Heart right ventricle (tissue), 16 donors: ENCODE results near the gene ADSS1. TPM values are rescaled to one million over a fixed set of nuclear protein-coding genes. Genes with fewer than 3 reads are reported as not detected.

Experiments used
- ATAC-seq, 8 donors: fragments of 200-7000 bp; cut with Tn5 transposase; one replicate each; pipeline ENCODE4 v1.9.1; 2020; ENCODE audit warnings: mild to moderate bottlenecking in 8 of 8, moderate library complexity in 8 of 8, moderate number of reproducible peaks in 1 of 8
- DNase-seq, 2 donors: peaks; one replicate each; pipeline ENCODE4 v3.0.0-alpha.2; 2020
- H3K27ac ChIP-seq, 10 donors: fragments of 200-600 bp; sonication (generic) in 2 of 10; one replicate each; pipeline versions ENCODE4 v1.5.0 to v1.8.0; 2020 to 2022; ENCODE audit warnings: mild to moderate bottlenecking in 3 of 10
- H3K27me3 ChIP-seq, 7 donors: fragments of 200-600 bp; one replicate each; pipeline ENCODE4 v1.8.0; 2021 to 2022; ENCODE audit warnings: mild to moderate bottlenecking in 2 of 7
- H3K36me3 ChIP-seq, 9 donors: fragments of 200-600 bp; sonication (generic) in 1 of 9; one replicate each; pipeline versions ENCODE4 v1.5.0 to v1.8.0; 2020 to 2022; ENCODE audit warnings: mild to moderate bottlenecking in 2 of 9
- H3K4me1 ChIP-seq, 9 donors: fragments of 200-600 bp; sonication (generic) in 1 of 9; one replicate each; pipeline versions ENCODE4 v1.5.0 to v1.8.0; 2020 to 2022; ENCODE audit warnings: mild to moderate bottlenecking in 4 of 9
- H3K4me3 ChIP-seq, 10 donors: fragments of 200-600 bp; sonication (generic) in 2 of 10; one replicate each; pipeline versions ENCODE4 v1.5.0 to v1.8.0; 2020 to 2022; ENCODE audit warnings: mild to moderate bottlenecking in 7 of 10, moderate library complexity in 2 of 10
- H3K9me3 ChIP-seq, 11 donors: fragments of 200-600 bp in 10 of 11; sonication (generic) in 2 of 11; one replicate each; pipeline versions ENCODE4 v1.5.0 to v1.8.0; 2013 to 2022; ENCODE audit warnings: mild to moderate bottlenecking in 2 of 11, control low read depth in 1 of 11, moderate library complexity in 1 of 11
- CTCF ChIP-seq, 9 donors: fragments of 200-600 bp; sonication (generic) in 2 of 9; IDR thresholded peaks; one replicate each; pipeline versions ENCODE4 v1.5.0 to v1.8.0; 2021 to 2022; ENCODE audit warnings: antibody characterized with exemption in 9 of 9, mild to moderate bottlenecking in 5 of 9, moderate library complexity in 1 of 9
- WGBS, 2 donors: extraction: QIAGEN DNeasy Blood & Tissue Kit; methylation state at CpG; one replicate each; pipeline ENCODE4 v1.1.7; 2013; ENCODE audit warnings: inconsistent platforms in 1 of 2; 5-methylcytosine and 5-hydroxymethylcytosine counted together
- intact Hi-C, 10 donors: fragments of 100-400 bp; cut with DNase I; formaldehyde crosslinking; loops; one replicate each; pipeline versions ENCODE4 v1.11.1 to v1.14.2; 2022
- polyA plus RNA-seq, 2 donors: library from polyadenylated mRNA; stranded (reverse); fragments of 200-250 nt; gene quantifications; one replicate each; pipeline ENCODE4 v1.2.3, GENCODE V29; 2013
- total RNA-seq, 10 donors: library from RNA; stranded (reverse); fragmentation: NEBNext Ultra II Directional in 3 of 10; extraction: Animal tissue kit (Norgen Biotek cat#: 25700) in 3 of 10; gene quantifications; one replicate each; pipeline versions ENCODE4 v1.2.1 to v1.2.4, GENCODE V29; 2021 to 2023
- donor health status: Arrhythmogenic right ventricular cardiomyopathy.
- donor health status: ischemic (EF 13 %, LVEDD 7.1; RV severe dilation, severe dysfunction).
- donor health status: healthy with polysubstance abuse.
- donor health status: DM: no; HTN: yes; CAD: no.
- donor health status: DM: no; HTN: no; CAD: no.
- donor health status: ischemic (EF 25% LVEDD 6.9; RV normal size, moderate dysfunction).
- donor health status: ischemic (EF 25% LVEDD 5.7; RV mildly dilated, moderate dysfunction).
- donor health status: healthy.
- donor health status: DM: yes; HTN: yes; CAD: no.
- donor health status: Ischemic cardiomyopathy.
- donor health status: ischemic (EF 35%, LVEDD 5.7; RV mildly dilated, moderate dysfunction).
- donor health status: nonischemic (EF 11% LVEDD 7.7; RV severe dilation, severe dysfunction).
- donor health status: DM: yes; HTN: yes; CAD: no.
- donor health status: PGD.
- donor health status: ischemic (EF 29% LVEDD 5.4; RV normal size, mild dysfunction).
- donor health status: nonischemic (EF 23%, LVEDD 6.1; RV moderate dilation, normal function).

ADSS1 gene
- total and polyA plus RNA-seq, 12 donors: 74.6 to 295 (median 195) TPM

- ATAC-seq (no peak), DNase-seq (no peak)
- intact Hi-C loops: no loop called here
- H3K4me3 ChIP-seq: no peak overlapping the region
- H3K27me3 ChIP-seq: no peaks in the 10 kb centered on the region
- WGBS, 2 donors: 88 to 89% methylated on average over 32 of the region's 32 CpGs
- no peaks in the 10 kb centered on the region for H3K9me3 ChIP-seq
- H3K27ac ChIP-seq: no peak overlapping the region
- peaks cover 0 to 21% (median 3%) of the 10 kb centered on the region in 9 donors for H3K4me1 ChIP-seq
- peaks cover 0 to 90% (median 12%) of the 10 kb centered on the region in 9 donors for H3K36me3 ChIP-seq
- TF ChIP-seq CTCF (IDR thresholded peaks at IDR 0.05): no peak
These were observed 18.8 kb downstream of the ADSS1 start for GRCh38 chr14:104742586-104743455.

DNA sequence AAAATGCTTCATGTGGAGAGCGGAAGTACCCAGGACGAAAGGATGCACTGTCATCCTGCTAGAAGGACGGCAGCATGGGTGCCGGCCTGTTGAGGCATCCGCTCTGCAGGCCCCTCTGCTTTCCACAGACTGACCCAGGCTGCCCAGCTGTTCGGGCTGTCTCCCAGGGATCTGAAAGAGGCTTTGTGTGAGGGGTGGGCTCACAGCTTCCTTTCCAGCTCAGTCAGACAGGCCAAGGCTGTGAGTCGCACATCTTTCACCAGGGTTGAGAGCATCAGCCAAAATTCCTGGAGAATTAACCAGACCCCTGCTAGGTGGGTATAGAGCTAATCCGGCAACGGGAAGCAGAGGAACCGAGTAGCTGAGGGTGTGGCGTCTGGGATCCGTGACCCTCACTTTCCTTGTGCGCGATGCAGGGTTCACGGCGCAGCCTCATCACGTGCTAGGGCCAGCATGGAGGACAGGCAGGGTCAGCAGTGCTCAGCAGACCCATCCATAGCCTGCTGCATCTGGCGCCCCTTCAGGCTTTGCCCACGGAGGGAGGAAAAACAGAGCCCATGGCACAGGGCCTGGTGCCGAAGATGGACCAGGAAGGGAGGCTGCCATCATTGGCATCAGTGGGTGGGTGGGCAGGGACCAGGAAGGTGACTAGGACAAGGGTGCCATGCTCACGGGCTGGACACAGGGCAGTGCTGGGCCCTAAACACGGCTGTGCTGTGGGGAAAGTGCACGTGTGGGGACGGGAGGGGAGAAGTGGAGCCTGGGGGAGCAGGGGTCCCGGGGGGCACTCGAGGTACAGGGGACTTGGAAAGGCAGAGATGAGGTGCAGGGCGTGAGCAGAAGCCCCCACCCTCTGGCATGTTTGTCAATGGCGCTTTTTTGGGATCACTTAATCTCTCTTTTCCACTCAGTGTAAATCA, 19.7 kb downstream of the ADSS1 start:
- H3K4me3 ChIP-seq: no peak overlapping the region
- peaks cover 0 to 26% (median 9%) of the 10 kb centered on the region in 9 donors for H3K4me1 ChIP-seq
- no peak overlapping the region for H3K27ac ChIP-seq
- no peaks in the 10 kb centered on the region for H3K27me3 ChIP-seq
- intact Hi-C loops: no loop called here
- TF ChIP-seq CTCF (IDR thresholded peaks at IDR 0.05): no peak
- no peaks in the 10 kb centered on the region for H3K9me3 ChIP-seq
- no peak for ATAC-seq
- H3K36me3 ChIP-seq: peaks cover 0 to 82% (median 12%) of the 10 kb centered on the region in 9 donors
- no peak for DNase-seq
- WGBS, 2 donors: 86 to 90% methylated on average over 28 of the region's 28 CpGs

GRCh38 chr14:104744484-104744883, 20.5 kb downstream of the ADSS1 start:
- H3K27ac ChIP-seq: no peak overlapping the region
- ATAC-seq: no peak
- TF ChIP-seq CTCF (IDR thresholded peaks at IDR 0.05): no peak
- 90 to 95% methylated on average over 10 of the region's 10 CpGs for WGBS, 2 donors
- no peaks in the 10 kb centered on the region for H3K27me3 ChIP-seq
- H3K36me3 ChIP-seq: peaks cover 0 to 75% (median 12%) of the 10 kb centered on the region in 9 donors
- peaks cover 0 to 34% (median 9%) of the 10 kb centered on the region in 9 donors for H3K4me1 ChIP-seq
- intact Hi-C loops: no loop called here
- DNase-seq: no peak
- no peaks in the 10 kb centered on the region for H3K9me3 ChIP-seq
- no peak overlapping the region for H3K4me3 ChIP-seq

DNA sequence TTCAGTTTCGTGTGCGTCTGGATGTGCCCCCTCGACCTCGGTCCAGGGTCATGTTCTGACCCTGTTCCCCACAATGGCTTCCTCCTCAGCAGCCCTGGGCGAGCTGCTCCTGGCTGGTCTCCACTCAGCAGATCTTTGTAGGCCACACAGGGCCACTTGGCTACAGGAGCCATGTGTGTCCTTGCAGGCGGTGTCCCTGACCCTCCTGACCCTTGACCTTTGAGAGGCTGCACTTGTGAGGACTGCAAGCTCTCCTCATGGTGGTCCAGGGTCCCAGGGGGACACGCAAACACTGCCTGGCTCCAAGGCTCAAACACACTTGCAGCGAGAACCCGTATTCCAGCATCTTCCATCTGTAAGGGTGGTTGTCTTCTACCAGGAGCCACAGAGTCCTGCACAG, 21.4 kb downstream of the ADSS1 start:
- H3K36me3 ChIP-seq: peaks cover 0 to 65% (median 9%) of the 10 kb centered on the region in 9 donors
- intact Hi-C loops: no loop called here
- H3K9me3 ChIP-seq: no peaks in the 10 kb centered on the region
- no peak overlapping the region for H3K27ac ChIP-seq
- 94 to 95% methylated on average over 9 of the region's 9 CpGs for WGBS, 2 donors
- no peak overlapping the region for H3K4me3 ChIP-seq
- DNase-seq (no peak), ATAC-seq (no peak)
- no peak for TF ChIP-seq CTCF (IDR thresholded peaks at IDR 0.05)
- no peaks in the 10 kb centered on the region for H3K27me3 ChIP-seq
- H3K4me1 ChIP-seq: peaks cover 0 to 36% (median 9%) of the 10 kb centered on the region in 9 donors
